NCI-H510A treated with DMSO at 0.1 percent for 48 hours (cell line): ENCODE results near the gene JUP.
A peak's percentile ranks its signal among the peaks of the same experiment; 100 is the strongest.

Experiments used
- DNase-seq: peaks from one replicate; lab custom pipeline; 2025; lab: John Stamatoyannopoulos, UW

JUP gene

DNA sequence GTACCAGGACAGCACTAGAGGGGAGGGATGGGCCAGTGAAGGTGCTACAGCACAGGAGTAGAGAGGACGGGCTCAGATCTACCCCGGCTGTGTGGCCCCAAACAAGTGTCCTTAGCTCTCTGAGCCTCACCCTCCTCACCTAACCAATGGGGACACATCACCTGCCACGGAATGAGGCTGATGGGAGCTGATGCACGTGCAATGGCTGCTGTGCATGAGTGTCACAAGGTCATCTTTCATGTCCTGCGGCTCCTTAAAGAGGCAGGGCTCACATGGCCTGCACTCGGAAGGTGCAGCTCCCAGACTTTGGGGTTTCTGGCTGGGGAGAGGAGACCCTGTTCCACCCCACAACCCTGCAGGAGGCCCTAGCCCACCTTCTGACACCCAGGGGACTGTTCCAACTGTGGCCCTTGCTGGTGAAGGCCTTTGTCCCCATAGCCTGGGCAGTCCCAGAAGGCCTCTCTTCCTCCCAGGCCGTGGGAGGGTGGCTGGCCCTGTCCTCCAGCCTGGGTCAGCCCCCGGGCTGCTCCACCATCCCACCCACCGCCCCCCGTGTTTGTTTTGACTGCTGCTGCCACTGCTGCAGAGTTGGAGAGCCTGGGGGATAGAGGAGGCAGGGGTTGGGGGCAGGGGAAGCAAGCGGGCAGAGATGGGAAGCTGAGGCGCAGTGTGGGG, 62.6 kb downstream of the JUP start:
- DNase-seq = no peak

DNA sequence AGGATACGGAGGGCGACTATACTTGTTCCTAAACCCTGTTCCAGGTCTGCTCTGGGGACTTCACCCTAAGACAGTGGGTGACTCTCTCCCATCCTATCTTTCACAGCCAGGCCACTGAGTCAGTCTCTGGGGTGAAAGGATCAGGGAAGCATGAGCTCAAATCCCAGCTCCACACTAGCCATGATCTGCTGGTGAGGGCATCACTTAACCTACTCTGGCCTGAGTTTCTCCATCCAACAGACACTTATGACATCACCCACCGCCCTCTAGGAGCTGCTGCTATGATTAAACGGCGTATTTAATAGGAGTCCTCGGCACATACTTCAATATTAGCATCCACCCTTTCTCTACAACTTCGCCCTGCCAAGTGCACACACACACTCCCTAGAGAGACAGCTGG, 64.3 kb downstream of the JUP start:
- no peak for DNase-seq

DNA sequence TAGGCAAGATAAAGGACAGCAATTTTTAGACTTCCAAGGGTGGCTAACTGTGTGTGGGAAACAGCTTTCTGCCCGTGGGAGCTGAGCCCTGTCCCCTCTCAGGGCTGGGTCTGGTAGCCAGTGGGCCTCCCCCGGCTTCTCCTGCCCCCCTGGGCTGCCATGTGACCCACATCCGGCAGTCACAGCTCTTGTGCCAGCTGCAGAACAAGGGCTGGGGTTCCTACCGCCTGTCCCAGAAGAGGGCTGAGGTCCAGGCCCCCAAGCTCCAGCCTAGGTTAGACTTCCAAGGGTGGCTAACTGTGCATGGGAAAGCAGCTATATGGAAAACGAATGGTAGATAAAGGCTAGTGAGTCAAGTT, 68.2 kb downstream of the JUP start:
- peak; percentile 66 for DNase-seq

DNA sequence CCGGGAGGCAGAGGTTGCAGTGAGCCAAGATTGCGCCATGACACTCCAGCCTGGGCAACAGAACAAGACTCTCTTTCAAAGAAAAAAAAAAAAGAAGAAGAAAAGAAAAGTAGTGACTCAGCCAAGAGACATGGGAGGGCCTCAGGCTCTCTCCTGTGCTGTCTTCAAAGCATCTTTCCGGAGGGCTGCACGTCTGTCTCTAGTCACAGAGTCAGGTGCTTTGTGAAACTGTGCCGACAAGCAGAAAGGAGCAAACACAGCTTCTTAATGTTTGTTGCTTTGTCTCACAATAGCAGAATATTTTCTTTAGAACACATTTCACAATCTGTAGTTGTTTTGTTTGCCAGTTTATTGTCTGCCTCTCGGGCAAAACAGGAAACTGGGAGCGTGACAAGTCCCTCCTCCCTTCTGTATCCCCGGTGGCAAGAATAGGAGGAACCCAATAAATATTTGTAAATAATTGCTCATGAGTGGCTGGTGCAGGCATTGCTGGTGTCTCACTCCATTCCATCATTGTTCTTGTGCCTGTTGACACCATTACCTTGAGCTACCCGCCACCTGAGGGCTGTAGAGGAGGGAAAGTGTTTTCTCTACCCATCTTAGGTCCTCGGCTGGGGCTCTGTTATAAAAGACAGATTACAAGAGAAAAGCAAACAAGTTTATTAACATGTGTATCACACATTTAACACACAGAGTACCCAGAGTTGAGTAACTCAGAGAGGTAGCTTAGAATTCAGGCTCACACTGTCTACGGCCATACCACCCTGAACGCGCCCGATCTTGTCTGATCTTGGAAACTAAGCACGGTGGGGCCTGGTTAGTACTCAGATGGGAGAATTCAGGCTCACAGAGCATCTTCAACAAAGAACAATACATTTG, 68.9 kb downstream of the JUP start:
- DNase-seq = peak; percentile 66

DNA sequence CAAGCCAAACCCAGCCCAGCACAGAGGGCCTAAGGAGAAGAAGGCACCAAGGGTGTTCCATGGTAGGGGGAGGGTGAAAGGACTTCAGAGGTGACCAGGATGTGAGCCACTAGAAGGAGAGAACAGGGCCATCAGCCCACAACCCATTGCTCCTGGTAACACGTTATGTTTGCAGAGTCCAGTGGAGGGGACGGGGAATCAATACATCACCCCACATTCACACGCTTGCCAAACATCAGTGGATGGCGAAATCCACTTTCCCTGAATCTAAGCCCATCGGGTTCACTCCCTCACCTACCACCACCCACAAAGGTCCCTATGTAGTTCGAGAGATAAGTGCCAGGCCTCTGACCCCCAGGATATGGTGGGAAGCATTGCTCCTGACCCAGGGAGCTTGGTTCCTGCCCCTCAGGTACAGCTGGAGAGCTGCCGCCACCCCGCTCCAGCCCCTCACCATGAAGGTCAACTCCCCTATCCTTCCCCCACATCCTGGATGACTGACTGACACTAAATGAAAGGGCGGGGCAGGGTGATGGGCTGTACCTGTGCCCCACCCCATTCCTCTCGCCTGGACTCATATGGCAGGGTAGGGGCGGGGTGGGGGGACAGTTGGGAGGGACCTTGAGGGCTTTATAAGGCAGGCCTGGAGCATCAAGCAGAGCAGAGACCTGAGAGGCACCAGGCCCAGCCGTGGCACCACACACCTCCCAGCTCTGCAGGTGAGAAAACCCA, 74.7 kb downstream of the JUP start, which contains the start of gene GAST:
TSS of gene GAST (plus strand) at position 663 of the 732 bp plus-strand sequence. CDS start 3,106 bp downstream, outside the sequence.
- no peak for DNase-seq

DNA sequence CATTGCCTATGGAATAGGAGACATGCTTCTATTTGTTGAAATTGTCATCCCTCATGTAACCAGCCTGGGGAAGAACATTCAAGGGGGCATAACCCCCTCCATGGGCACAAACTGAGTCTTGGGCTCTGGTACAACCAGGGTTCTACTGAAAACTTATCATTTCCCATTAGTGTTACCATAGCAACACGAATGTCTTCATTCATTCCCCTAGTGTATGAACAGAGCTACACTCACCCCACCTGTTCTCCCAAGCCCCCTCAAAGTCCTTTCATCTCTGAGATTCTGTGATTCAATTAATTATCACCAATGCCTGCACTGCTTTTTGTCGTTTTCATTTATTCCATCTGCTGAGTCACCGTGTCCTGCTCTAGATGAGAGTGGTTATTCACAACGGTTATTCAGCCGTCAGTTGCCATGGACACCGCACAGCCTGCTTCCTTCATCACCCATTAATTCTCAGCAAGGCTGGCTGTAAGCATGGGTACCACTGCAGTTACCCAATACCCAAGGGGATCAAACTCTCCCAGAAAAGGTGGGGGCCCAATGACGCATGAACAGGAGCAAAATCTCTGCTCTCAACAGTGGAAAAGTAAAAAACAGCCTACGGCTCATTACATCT, 75.9 kb downstream of the JUP start:
- no peak for DNase-seq

DNA sequence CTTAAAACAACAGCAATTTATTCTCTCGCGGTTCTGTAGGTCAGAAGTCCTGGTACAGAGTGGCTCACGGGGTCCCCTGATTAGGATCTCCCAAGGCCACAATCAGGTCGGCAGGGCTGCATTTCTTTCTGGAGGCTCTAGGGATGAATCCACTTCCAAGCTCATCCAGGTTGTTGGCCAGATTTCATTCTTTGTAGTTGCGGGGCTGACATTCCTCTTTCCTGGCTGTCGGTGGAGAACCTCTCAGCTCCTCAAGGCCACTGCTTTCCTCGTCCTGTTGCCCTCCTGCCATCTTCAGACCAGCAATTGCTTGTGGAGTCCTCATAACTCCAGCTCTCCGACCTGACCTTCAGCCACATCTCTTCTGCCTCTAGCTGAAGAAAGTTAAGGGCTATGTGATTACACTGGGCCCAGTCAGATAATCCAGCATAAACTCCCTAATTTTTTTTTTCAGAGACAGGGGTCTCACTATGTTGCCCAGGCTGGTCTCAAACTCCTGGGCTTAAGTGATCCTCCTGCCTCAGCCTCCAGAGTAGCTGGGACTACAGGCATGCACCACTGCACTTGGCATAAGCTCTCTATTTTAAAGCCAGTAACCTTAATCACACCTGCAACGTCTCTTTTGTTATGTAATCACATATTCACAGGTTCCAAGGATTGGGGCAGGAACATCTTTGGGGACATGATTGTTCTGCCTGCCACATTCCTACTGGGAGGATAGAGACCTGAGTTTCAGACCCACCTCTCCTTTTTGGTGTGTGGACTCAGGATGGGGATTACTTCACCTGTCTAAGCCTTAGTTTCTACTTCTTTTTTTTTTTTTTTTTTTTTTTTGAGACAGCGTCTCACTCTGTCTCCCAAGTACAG, 78.5 kb downstream of the JUP start:
- no peak for DNase-seq

DNA sequence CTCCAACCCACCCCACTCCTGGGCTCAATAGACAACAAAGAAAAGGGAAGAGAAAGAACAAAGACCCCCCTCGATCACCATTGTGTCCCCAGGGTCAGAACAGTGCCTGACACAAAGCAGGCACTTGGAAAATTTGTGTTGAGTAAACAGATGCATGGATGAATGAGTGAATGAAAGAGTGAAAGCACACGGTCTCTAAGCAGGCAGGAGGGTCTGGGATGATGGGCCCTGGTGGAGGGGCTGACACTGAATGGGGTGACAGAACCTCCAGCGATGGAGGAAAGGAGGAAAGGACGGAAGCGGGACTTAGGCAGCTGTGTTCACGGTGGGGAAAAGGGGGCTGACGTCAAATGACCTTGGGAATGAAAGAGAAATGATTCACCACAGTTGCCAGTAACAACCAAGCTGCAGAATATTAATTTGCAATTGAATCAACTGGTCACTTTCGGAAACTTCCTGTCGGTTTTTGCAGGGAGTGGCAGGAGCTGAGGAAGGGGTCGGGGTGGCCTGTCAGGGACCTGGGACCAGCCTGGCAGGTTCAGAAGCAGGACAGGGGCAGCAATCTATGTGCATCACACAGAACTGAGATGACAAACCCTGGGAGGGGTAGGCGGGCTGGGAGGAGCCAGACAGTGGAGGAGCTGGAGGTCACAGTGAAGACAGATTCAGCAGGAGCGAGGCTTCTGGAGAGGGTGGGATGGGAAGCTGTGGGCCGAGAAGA, 81.1 kb downstream of the JUP start:
- no peak for DNase-seq
